ENCODE data around the gene SZRD1.
"Not testable (repeated sequence)": the region's sequence is repeated elsewhere in the genome, so short reads cannot be mapped to it uniquely, and the experiment has no call there.

The SZRD1 gene, protein sequence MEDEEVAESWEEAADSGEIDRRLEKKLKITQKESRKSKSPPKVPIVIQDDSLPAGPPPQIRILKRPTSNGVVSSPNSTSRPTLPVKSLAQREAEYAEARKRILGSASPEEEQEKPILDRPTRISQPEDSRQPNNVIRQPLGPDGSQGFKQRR

DNA sequence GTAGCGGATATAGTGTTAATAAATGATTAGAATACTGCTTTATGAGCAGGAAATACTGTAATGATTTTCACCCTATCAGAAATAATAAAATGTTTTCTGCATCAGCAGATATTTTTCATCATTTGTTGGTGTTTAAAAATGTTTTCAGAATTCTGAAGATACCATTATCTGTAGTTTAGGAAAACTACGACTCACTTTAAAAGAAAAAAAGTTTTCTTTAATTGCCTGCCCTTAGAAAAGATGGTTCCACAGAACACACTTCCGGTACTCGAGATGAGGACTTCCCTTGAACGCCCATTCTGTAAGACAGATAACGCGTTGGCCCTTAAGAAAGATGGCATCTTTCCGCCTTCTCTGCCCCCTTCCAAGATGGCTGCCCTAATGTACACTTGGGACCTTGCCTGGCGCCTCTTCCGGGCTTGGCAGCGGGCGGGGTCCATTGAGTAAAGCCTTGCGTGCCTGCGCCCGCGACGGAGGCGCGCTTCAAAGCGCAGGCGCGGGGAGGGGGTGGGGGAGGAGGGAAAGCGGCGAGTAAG is at the start of gene SZRD1:
Gene SZRD1, plus strand, starts transcription at position 521 of the 536 bp plus-strand sequence. CDS start 16 bp downstream, outside the sequence.
- peak; percentile 100 for DNase-seq

DNA sequence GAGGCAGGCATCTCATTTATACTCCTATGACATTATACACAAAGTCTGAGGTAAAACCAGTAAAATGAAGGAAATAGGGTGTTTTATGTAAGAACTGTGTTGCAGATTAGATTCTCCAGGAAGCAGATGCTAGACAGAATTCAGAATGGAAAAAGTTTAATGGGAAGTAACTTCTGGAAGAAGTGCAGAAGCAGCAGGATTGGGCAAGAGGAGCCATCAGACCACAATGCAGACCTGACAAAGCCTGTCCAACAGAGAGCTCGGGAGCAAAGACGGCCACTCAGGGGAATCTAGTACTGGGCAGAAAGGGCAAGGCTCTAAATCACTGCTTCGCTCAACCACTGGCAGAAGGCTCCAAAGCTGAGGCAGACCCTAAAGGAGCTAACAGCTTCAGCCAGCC is 48.5 kb upstream of the SZRD1 start:
- no peak for DNase-seq

DNA sequence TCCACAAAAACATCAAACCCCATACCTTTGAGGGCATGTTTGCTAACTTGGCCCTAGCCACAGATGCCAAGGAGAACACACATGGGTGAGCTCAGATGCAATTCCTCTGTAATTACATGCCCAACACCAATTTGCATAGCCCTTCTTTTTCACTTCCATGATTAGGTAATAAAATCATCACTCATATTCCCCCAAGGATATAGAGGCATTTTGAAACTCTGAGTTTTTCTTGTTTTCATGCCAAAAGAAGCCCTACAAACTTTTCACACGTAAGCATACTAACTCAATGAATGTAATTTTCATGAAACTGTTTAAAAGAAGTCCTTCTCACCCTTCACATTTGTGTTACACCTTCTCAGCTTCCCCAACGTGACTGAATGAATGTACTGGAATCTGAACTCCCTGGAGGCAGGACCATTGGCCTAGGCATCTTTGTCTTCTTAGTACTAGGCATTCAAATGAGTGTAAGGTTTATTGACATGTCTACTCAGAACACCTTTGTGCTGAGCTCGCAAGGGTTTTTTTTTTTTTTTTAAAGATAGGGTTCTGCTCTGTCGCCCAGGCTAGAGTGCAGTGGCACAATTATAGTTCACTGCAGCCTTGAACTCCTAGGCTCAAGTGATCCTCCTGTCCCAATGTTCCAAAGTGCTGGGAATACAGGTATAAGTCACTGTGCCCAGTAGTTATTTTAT is 45.7 kb upstream of the SZRD1 start:
- DNase-seq, result no peak

DNA sequence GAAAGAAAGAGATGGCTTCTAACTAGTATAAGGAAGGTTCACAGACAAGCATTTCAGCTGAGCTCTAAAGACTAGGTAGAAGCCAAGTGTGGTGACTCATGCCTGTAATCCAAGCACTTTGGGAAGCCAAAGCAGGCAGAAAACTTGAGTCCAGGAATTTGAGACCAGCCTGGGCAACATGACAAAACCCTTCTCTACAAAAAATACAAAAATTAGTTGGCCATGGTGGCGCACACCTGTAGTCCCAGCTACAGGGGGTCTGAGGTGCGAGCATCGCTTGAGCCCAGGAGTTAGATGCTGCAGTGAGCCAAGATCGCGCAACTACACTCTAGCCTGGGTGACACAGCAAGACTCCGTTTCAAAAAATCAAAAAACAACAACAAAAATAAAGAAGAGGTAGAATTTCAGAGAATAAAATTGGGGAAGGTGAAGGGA is 42.6 kb upstream of the SZRD1 start:
- DNase-seq, result peak; percentile 71

DNA sequence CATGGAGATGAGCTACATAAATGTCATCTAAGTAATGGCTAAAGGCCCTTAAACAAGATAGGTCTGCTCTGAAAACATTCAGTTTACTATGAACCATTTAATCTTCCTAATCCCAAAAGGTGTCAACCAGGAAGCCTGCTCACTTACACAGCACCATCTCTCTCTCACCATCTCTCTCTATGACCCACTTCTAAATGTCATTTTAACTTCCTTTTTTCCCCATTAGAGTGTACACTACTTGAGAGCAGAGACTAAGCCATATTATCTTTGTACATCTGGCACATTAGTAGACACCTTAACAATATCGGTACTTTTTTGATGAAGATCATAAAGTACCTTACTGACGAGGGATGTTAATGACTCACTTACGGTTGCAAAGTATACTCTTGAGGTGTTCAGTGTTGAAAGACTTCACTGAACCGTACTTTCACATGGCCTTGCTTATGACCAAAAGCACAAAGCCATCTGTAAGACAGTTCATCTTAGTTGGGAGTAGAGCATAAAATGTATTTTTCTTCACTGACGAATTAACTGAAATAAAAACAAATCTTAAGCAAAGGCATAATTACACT is 40.1 kb upstream of the SZRD1 start:
- DNase-seq, result no peak

DNA sequence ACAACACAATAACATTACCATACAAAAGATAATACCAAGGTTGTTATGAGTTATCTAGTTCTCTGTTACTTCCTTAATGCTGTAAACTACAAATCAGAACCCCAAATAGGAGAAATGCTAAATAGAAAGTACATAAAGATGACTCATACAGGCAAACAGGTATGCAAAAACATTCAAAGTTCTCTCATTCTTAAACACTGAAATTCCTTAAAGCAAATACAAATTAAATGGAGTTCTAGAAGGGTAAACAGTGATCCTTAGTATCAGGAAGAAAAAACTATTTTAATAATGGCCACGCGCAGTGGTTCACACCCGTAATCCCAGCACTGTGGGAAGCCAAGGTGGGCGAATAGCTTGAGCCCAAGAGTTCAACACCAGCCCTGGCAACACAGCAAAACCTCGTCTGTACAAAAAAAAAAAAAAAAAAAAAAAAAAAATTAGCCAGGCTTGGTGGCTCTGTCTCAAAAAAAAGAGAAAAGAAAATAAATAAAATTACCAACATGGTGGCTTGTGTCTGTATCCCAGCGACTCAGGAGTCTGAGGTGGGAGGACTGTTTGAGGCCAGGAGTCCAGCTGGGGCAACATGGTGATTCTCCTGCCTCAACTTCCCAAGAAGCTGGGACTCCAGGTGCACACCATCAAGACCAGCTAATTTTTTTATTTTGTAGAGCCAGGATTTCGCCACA is 32.2 kb upstream of the SZRD1 start:
- DNase-seq, result no peak

DNA sequence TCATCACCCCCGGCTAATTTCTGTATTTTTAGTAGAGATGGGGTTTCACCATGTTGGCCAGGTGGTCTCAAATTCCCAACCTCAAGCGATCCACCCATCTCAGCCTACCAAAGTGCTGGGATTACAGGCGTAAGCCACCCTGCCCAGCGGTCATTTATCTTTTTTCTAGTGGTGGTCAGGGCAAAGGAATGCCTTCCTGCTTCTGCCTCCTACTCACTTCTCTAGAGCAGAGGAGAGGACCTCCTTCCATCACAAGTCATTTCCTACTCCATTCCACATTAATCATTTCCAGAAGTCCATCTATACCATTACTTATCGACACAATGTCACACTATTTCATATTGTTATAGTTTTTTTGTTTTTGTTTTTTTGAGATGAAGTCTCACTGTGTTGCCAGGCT is 28.1 kb upstream of the SZRD1 start:
- DNase-seq, result no peak

DNA sequence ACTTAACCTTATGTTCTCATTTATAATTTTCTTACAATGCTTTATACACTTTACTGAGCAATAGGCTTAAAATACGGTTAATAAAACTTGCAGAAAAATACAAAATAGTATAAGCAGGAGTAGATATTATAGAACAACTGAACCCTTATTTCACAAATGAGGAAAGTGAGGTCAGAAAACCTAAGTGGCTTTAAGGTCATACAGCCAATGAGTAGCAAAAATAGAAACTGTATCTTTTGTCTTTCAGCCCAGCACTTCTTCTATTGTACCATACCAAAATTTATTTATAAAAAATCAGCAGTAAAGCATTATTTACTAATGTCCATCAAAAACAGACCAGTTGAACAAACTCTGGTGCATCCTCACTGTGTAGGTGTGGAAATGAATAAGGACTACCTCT is 26.4 kb upstream of the SZRD1 start:
- DNase-seq, result no peak

DNA sequence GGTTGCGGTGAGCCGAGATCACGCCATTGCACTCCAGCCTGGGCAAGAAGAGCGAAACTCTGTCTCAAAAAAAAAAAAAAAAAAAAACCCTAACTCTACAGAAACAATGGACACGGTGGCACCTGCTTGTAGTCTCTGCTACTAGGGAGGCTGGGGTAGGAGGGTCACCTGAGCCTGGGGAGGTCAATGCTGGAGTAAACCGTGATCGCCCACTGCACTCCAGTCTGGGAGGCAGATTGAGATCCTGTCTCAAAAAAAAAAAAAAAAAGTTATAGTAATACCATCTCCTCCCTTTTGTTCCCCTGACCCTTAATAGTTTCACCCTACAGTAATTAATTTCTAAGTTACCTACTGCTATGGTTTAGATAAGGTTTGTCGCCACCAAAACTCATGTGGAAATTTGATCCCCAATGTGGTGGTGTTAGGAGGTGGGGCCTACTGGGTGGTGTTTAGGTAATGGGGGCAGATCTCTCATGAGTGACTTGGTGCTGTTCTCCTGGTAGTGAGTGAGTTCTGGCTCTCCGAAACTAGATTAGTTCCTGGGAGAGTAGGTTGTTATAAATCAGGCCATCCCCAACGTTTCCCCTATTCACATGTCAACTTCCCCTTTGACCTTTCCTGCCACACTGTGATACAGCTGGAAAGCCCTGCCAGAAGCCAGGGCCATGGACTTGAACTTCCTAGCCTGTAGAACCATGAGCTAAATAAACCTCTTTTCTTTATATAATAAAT is 24.5 kb upstream of the SZRD1 start:
- DNase-seq, result no peak

DNA sequence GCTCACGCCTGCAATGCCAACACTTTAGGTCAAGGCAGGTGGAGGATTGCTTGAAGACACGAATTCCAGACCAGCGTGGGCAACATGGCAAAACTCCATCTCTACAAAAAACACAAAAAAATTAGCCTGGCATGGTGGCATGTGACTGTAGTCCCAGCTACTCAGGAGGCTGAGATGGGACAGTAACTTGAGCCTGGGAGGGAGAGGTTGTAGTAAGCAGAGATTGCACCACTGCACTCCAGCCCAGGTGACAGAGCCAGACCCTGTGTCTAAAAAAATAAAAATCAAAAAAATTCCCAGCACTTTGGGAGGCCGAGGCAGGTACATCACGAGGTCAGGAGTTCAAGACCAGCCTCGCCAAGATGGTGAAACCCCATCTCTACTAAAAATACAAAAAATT is 23.8 kb upstream of the SZRD1 start:
- DNase-seq, result not testable (repeated sequence)

DNA sequence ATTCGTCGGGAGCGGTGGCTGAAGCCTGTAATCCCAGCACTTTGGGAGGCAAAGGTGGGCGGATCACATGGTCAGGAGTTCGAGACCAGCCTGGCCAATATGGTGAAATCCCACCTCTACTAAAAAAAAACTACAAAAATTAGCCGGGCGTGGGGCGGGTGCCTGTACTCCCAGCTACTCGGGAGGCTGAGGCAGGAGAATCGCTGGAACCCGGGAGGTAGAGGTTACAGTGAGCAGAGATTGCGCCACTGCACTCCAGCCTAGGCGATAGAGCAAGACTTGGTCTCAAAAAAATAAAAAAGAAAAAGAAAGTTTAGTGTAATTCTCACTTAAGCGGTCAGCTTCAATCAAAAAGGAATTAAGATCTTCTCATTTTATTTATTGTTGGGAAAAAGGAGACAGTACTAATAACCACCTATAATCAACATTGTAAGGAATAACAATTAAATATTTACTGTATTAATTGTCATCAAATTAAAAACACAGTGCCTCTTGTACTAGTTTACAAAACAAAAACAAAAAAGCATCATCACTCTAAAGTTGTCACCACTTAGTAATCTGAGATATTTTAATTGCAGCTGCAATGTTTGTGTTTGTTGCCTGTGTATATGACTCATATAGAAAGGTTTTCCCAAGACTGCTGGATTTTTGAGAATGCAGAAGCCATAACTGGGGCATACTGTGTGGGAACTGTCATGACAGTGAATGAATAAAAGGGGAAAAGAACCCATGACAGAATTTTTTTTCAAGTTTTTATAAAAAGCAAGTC is 18.4 kb upstream of the SZRD1 start:
- DNase-seq, result no peak

DNA sequence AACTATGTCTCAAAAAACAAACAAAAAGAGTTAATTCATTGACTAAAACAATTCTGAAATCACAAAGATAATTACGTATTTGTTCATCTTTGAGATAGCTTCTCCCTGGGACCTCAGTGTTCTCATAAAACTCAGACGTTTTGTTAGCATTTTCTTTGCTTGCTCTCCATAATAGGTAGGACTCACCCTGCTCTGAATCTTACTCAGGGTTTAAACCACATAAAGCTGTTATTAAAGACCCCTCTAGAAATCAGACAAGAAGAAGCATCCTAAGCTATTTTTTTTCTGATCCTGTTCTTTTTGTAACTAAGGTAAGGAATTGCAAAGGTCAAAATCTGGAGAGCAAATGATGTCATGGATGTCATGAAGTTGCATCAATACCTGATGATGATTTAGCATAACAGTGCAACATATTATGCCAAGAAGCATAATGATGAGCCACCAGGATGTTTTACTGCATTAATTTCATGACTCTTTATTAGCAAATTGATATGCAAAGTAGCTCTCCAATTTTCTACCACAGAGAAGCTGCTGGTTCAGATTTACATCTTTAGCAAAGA is 17.1 kb upstream of the SZRD1 start:
- DNase-seq, result no peak

DNA sequence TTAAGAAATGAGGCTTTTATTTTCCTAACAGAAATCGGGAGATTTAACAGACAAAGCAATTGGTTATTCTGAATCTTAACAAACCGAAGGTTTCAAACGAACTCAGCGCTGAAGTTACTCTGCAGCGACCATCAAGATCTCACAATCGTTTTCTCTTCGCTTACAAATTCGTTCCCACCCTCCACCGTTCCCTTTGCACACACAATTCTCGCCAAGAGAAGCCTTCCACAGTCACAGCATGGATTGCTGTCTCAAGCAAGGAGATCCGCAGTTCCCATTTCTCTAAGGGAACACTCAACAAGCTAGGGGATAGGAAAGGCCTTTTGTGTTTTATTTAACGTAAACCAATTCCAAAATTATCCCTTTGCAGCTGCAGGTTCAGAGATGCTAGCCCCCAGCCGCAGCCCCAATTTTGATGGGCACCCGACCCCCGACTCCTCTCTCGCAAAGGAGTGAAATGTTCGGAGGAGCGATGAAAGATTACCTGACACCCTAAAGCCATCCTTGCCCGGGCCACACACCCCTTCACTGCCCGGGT is 15.5 kb upstream of the SZRD1 start:
- DNase-seq, result no peak

DNA sequence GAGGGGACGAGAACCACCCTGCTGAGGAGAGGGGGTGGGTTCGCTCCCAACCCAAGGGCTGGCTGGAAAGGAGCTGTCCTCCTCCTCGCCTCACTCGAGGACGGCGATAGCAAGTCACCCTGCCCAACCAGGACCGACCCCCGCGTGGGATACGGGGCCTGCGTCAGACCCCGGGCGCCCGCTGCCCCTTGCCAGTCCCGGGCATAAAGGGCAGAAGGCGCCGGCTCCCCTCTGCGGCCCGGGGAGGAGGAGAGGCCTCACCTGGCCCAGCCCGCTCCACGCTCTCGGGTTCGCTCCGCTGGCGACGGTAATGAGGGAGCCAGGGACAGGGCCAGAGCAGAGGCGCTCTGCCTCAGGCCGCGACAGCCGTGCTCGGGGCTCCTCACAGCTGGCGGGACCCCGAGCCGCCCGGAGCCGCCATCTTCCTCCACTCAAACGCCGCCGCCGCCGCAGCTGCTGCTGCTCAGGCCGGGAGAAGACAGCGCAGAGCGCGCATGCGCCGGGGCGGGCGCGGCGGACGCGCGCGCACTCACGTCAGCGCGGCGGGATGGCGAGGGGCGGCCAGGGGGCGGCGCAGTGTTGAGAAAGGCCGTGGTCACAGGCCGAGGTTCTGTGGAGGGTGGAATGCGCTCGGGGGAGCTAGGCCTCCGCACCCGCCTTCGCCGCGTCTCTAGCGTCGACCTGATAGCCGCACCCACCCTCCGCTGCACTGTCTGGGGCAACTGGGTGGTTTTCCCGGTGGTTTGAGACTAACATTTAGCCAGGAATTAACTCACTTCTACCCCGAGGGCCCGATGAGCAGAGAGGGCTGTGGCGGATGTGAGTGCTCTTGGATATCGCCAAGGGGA is 14.8 kb upstream of the SZRD1 start, which contains the start of gene FBXO42:
Gene FBXO42, minus strand, starts transcription at position 487 of the 848 bp plus-strand sequence. CDS start 37,062 bp downstream, outside the sequence.
- DNase-seq, result peak; percentile 87

DNA sequence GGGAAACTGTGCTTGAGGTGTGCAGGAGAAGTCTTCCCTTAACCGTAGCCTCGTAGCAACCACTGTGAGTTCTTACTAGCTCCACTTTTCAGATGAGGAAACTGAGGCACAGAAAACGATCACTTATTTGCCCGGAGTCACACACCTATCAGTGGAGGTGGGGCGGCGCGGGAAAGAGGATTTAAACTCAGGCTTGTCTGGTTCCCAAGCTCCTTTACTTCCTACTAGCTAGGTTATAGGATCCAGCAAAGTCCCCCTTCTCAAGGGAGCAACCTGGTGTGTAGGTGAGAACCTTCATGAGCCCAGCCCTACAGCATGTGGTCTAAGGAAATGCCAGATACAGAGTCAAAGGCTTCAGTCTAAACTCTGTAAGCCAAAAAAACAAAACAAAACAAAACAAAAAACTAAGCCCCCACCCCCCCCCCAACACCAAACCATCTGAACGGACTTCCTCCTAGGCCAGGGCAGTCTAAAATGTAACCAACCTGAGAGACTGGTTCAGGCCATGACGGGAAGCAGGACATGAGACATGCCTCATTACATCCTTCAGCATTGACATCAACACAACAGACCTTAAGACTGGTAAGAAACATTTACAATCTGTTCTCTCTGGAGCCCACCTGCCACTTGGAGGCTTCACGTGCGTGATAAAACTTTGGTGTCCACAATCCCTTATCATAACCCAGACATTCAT is 14.1 kb upstream of the SZRD1 start:
- DNase-seq, result no peak

DNA sequence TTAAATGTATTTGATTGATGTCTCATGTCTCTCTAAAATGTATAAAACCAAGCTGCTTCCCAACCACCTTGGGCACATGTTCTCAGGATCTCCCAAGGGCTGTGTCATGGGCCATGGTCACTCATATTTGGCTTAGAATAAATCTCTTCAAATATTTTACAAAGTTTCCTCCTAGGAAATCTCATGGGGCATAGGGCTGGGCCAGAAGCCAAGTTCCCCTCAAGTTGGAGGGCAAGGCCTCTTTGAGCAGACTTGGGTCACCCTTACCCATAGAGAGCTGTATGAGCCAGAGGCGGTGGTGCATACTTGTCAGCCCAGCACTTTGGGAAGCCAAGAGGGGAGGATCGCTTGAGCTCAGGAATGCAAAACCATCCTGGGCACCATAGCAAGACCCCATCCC is 12.4 kb upstream of the SZRD1 start:
- no peak for DNase-seq

DNA sequence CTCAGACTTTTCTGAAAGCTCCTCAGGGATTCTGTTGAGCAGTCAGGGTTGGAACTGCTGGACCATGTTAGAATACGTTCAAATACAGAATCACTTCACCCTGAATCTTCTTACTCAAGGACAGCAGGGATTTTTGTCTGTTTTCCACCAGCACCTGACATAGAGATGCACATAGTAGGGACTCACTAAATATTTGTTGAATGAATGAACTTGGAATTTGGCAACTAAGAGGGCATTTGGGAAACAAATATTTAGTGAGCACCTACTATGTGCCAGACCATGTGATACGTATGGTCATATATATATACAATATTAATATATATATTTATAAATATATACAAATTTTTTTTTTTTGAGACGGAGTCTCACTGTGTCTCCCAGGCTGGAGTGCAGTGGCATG is 10.2 kb upstream of the SZRD1 start:
- no peak for DNase-seq

DNA sequence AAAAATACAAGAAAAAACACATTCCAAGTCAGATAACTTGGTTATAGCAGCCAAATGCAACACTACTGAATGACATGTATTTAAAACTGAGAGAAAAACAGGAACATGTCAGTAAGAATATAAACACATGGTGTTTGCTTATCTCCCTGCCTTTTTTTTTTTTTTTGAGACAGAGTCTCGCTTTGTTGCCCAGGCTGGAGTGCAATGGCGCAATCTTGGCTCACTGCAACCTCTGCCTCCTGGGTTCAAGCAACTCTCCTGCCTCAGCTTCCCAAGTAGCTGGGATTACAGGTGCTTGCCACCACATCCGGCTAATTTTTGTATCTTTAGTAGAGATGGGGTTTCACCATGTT is 1.9 kb upstream of the SZRD1 start:
- DNase-seq, result not testable (repeated sequence)

DNA sequence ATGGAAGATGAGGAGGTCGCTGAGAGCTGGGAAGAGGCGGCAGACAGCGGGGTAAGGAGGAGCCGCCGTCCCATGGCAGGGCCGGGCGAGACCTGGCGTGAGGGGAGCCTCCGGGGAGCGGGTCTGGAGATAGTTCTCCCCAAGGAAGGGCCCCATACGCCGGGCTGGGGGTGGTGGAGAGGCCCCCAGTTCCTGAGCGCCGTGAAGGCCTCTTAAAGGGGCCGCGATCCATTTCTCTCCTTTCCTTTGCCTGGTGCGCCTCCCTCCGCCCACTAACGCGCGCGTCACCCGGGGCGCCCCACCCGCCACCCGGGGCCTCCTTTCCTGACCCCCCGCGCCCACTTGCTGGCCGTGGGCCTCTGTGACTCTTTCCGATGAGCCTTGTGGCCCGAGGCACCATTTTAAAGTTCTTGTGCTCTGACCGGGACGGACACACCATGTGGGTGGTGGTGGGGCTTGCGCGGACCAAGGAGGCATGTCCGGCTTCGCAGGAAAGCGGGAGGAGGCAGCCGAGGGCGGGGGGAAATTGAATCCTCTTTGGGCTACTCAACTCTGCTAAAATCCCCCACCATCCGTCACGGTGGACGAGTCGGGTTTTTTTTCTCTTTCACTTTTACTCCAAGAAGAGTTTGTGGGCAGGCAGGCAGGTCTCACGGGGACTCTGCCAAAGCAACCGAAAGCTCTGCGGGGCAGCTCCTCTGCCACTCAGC is 371 bp downstream of the SZRD1 start:
- DNase-seq, result peak; percentile 86
